ENCODE results near the gene EIF2D.
"Not testable (repeated sequence)": the region's sequence is repeated elsewhere in the genome, so short reads cannot be mapped to it uniquely, and the experiment has no call there.

GRCh38 chr1:206642074-206642473 lies 29.8 kb upstream of the EIF2D start:
- not testable (repeated sequence) for TF ChIP-seq FOSL2 (IDR thresholded peaks at IDR 0.05); FOSL2 (CRISPR knock-in tag; IDR thresholded peaks at IDR 0.05); NR3C1 (IDR thresholded peaks at IDR 0.05); CTCF (IDR thresholded peaks at IDR 0.05); SREBF2 (IDR thresholded peaks at IDR 0.05); MAFK (IDR thresholded peaks at IDR 0.05; ENCODE audit: partially characterized antibody); EP300 (IDR thresholded peaks at IDR 0.05); MYC (IDR thresholded peaks at IDR 0.05; ENCODE audit: borderline replicate concordance, low read length)
